HepG2 (cell line): ENCODE measurements around the gene CACNA2D3. TPM values are rescaled to one million over a fixed set of nuclear protein-coding genes. Genes with fewer than 3 reads are reported as not detected.

Experiments used
- ATAC-seq: fragments of 200-7000 bp; cut with Tn5 transposase; 3 replicates; pipeline ENCODE4 v1.9.1; 2020; ENCODE audit warnings: mild to moderate bottlenecking, moderate library complexity
- BruUV-seq: library from RNA; stranded (reverse); fragments of 400-500 nt; replicated peaks from 2 replicates; lab custom pipeline; 2021; lab: Mats Ljungman, UMichigan
- CTCF ChIA-PET: fragments of 300-600 bp; formaldehyde crosslinking; extraction: SDS; loops from one replicate; lab custom pipeline; 2021; ENCODE audit warnings: low total read pairs, inconsistent platforms, low intra/inter-chr PET ratio; lab: Yijun Ruan, JAX
- POLR2A ChIA-PET: fragments of 350-600 bp; sonication (Branson Sonifier 250); formaldehyde crosslinking; loops from one replicate; lab custom pipeline; 2020; ENCODE audit warnings: antibody characterized with exemption, inconsistent platforms; lab: Yijun Ruan, JAX
- DNase-seq: peaks from one replicate; pipeline ENCODE4 v3.0.0-alpha.2; 2015; ENCODE audit warnings: low spot score
- FAIRE-seq: peaks from 3 replicates; lab custom pipeline; 2011; peaks lifted over from hg19 to GRCh38; lab: Jason Lieb, UNC
- H2AFZ ChIP-seq: one replicate; pipeline ENCODE4 v1.6.1; 2011; ENCODE audit warnings: low read length, inconsistent platforms
- H3K27ac ChIP-seq: fragments of 300-600 bp; 3 replicates; pipeline ENCODE4 v1.8.0; 2011; ENCODE audit warnings: mixed run types, mild to moderate bottlenecking, mixed read lengths, low read length, inconsistent platforms; ENCODE audit not compliant: insufficient read depth; ENCODE audit errors: extremely low read length
- H3K27me3 ChIP-seq, 2 experiments: fragments of 200-600 bp in 1 of 2; 2 replicates in 1 of 2; 3 replicates in 1 of 2; pipeline versions ENCODE4 v1.6.0 to v1.8.0; 2011; ENCODE audit warnings: low read length in 2 of 2, mild to moderate bottlenecking in 2 of 2, moderate library complexity in 2 of 2, inconsistent platforms in 1 of 2; ENCODE audit not compliant: insufficient read depth in 2 of 2, control insufficient read depth in 1 of 2
- H3K36me3 ChIP-seq, 2 experiments: fragments of 200-600 bp in 1 of 2; replicated peaks in 1 of 2; 2 replicates in 1 of 2; 3 replicates in 1 of 2; pipeline versions ENCODE4 v1.5.1 to v1.8.0; 2011; ENCODE audit warnings: low read length in 2 of 2, inconsistent platforms in 1 of 2; ENCODE audit not compliant: insufficient read depth in 2 of 2, control insufficient read depth in 1 of 2
- H3K4me1 ChIP-seq: 2 replicates; pipeline ENCODE4 v1.5.1; 2012; ENCODE audit warnings: low read length, inconsistent platforms; ENCODE audit not compliant: insufficient read depth
- H3K4me2 ChIP-seq: 2 replicates; pipeline ENCODE4 v1.6.0; 2011; ENCODE audit warnings: low read depth, low read length, inconsistent platforms
- H3K4me3 ChIP-seq, 3 experiments: fragments of 200-600 bp in 1 of 3; sonication (generic), shearing (Covaris generic) in 1 of 3; replicated peaks in 1 of 3; 2 replicates each; pipeline ENCODE4 v1.5.1; 2011 to 2016; ENCODE audit warnings: low read length in 3 of 3, inconsistent platforms in 2 of 3, low read depth in 2 of 3, mild to moderate bottlenecking in 2 of 3, control low read depth in 1 of 3, mixed read lengths in 1 of 3; ENCODE audit not compliant: insufficient read depth in 1 of 3
- H3K79me2 ChIP-seq: one replicate; pipeline ENCODE4 v1.6.1; 2011; ENCODE audit warnings: low read length, inconsistent platforms; ENCODE audit not compliant: insufficient read depth
- H3K9ac ChIP-seq: 2 replicates; pipeline ENCODE4 v1.6.0; 2011; ENCODE audit warnings: mild to moderate bottlenecking, low read depth, low read length, inconsistent platforms; ENCODE audit not compliant: insufficient read depth
- H3K9me3 ChIP-seq: 2 replicates; pipeline ENCODE4 v1.5.1; 2012; ENCODE audit warnings: mild to moderate bottlenecking, low read length
- H4K20me1 ChIP-seq: 2 replicates; pipeline ENCODE4 v1.6.0; 2011; ENCODE audit warnings: inconsistent platforms, mild to moderate bottlenecking, low read length, moderate library complexity; ENCODE audit not compliant: insufficient read depth
- PCBP1 ChIP-seq: fragments of 200-400 bp; formaldehyde crosslinking; IDR thresholded peaks from 2 replicates; pipeline ENCODE4 v1.6.1; 2017; ENCODE audit warnings: mild to moderate bottlenecking, low read depth, low read length, borderline replicate concordance
- REPIN1 ChIP-seq: sonication (generic); formaldehyde crosslinking; IDR thresholded peaks from 2 replicates; pipeline ENCODE4 v1.8.0; 2022; ENCODE audit warnings: missing genetic modification reagents, low read depth, mild to moderate bottlenecking, borderline replicate concordance
- ZNF570 ChIP-seq: sonication (generic); formaldehyde crosslinking; IDR thresholded peaks from 2 replicates; pipeline ENCODE4 v1.4.0; 2020; ENCODE audit warnings: mild to moderate bottlenecking, missing genetic modification reagents, borderline replicate concordance
- ZNF577 ChIP-seq: sonication (generic); formaldehyde crosslinking; IDR thresholded peaks from 2 replicates; pipeline ENCODE4 v1.4.0; 2020; ENCODE audit warnings: mild to moderate bottlenecking, low read depth, missing genetic modification reagents, borderline replicate concordance
- ZNF749 ChIP-seq: sonication (generic); formaldehyde crosslinking; IDR thresholded peaks from 2 replicates; pipeline ENCODE4 v1.8.0; 2022; ENCODE audit warnings: mild to moderate bottlenecking, missing genetic modification reagents, moderate library complexity, borderline replicate concordance
- ZNF777 ChIP-seq: sonication (generic); formaldehyde crosslinking; IDR thresholded peaks from 2 replicates; pipeline ENCODE4 v1.4.0; 2020; ENCODE audit warnings: missing genetic modification reagents
- WGBS: methylation state at CpG from one replicate; pipeline ENCODE4 v1.1.6; 2017; ENCODE audit warnings: low lambda C conversion rate; 5-methylcytosine and 5-hydroxymethylcytosine counted together
- in situ Hi-C: cut with HindIII; loops from 2 replicates; pipeline ENCODE4 v1.10.0; 2017; ENCODE audit warnings: low pct_unique_long_range_greater_than_20kb; ENCODE audit not compliant: extremely low pct_ligation_motif_present
- intact Hi-C: fragments of 100-400 bp; cut with micrococcal nuclease; formaldehyde crosslinking; loops from one replicate; pipeline ENCODE4 v1.10.0; 2022; ENCODE audit not compliant: unreplicated experiment
- polyA plus RNA-seq, 8 experiments: library from polyadenylated mRNA; depleted of rRNA in 3 of 8; stranded (reverse) in 7 of 8; unstranded in 1 of 8; fragments of >200 nt; fragmentation: Illumina TruSeq in 4 of 8; extraction: Trizol in 4 of 8; gene quantifications; 2 replicates each; pipeline versions ENCODE4 v1.2.1 to v1.2.3, GENCODE V29; 2011 to 2016; ENCODE audit warnings: low read depth in 4 of 8, missing spikeins in 1 of 8, mixed read lengths in 1 of 8; ENCODE audit not compliant: insufficient read depth in 1 of 8
- total RNA-seq, 5 experiments: library from RNA; depleted of rRNA; stranded (reverse); fragments of >200 nt; fragmentation: Illumina TruSeq; extraction: Trizol; gene quantifications; 2 replicates each; pipeline ENCODE4 v1.2.3, GENCODE V29; 2016; ENCODE audit warnings: low read depth in 1 of 5
- TF ChIP-seq, protein P1 (sequence below): IDR thresholded peaks from 2 replicates; pipeline ENCODE4 v1.6.1; 2018; ENCODE audit warnings: missing genetic modification reagents, mild to moderate bottlenecking, missing compliant biosample characterization

CACNA2D3 gene
- total and polyA plus RNA-seq, 2 of the 13 experiments (the other 11 are each of a cell fraction or from before 2014, with no cell fraction given), result not detected

DNA sequence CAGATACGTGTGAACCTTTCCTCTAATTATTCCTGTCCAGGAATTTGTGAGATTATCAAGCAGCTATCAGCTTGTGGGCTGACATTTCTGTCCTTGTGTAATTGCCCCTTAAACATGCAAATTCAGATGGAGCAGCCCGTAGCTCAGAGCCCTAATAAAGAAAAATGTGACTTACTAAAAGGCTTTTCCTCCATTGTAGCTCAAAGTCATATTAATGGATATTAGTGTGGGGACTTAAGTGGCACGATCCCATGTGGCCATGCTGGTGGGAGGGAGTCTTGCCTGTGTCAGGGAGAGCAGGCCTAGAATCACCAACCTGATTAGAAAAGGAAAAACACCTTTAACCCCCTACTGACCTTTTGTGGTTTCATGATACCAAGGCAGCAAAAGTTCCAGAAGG, 406.3 kb downstream of the CACNA2D3 start (continued):
- TF ChIP-seq, protein P1, sequence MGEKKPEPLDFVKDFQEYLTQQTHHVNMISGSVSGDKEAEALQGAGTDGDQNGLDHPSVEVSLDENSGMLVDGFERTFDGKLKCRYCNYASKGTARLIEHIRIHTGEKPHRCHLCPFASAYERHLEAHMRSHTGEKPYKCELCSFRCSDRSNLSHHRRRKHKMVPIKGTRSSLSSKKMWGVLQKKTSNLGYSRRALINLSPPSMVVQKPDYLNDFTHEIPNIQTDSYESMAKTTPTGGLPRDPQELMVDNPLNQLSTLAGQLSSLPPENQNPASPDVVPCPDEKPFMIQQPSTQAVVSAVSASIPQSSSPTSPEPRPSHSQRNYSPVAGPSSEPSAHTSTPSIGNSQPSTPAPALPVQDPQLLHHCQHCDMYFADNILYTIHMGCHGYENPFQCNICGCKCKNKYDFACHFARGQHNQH, result no peak
- TF ChIP-seq ZNF577 (CRISPR knock-in tag), result no peak
- no peak for TF ChIP-seq ZNF777

GRCh38 chr3:54530091-54530490, 407.7 kb downstream of the CACNA2D3 start:
- TF ChIP-seq PCBP1 (no peak), ZNF749 (no peak), ZNF570 (CRISPR knock-in tag) (no peak), REPIN1 (CRISPR knock-in tag) (no peak)
- DNase-seq (no peak), ATAC-seq (no peak), FAIRE-seq (no peak)
- Histone ChIP-seq H4K20me1 (no peaks in the 10 kb centered on the region), H3K4me2 (no peak overlapping the region), H3K9ac (no peak overlapping the region), H3K4me1 (no peaks in the 10 kb centered on the region), H3K4me3 (no peak overlapping the region), H3K9me3 (no peaks in the 10 kb centered on the region; the same call in 1 of the 2 replicates), H3K27ac (no peak overlapping the region), H3K27me3 (peaks cover 0 to 4% of the 10 kb centered on the region in 2 experiments; a peak in 1 of 5 replicates), H3K36me3 (no peaks in the 10 kb centered on the region), H2AFZ (no peak overlapping the region), H3K79me2 (no peaks in the 10 kb centered on the region)
- intact Hi-C loops (no loop called here), in situ Hi-C loops (no loop called here)
- CTCF ChIA-PET, result no interaction called here
- no TSS peak for BruUV-seq
- POLR2A ChIA-PET, result no interaction called here
- WGBS, result 20% methylated on average over 5 of the region's 5 CpGs
